ENCODE results near the gene PDE7B. TPM values are rescaled to one million over a fixed set of nuclear protein-coding genes. Genes with fewer than 3 reads are reported as not detected.
A peak's percentile ranks its signal among the peaks of the same experiment; 100 is the strongest.

PDE7B gene
- total RNA-seq (1 to 10 TPM; 2.7 to 4.6 (median 4.3) TPM), polyA plus RNA-seq (1 to 10 TPM; 1.9 to 2.3 (median 2.0) TPM)
- long read RNA-seq, donor 1, partial matches to known transcripts = 0 of 1 reads
- long read RNA-seq, donor 1, other reads (novel, unspliced or antisense) = 1 of 1 reads
- long read RNA-seq, donor 2, full-length matches to known transcripts = 4 of 7 reads
- long read RNA-seq, donor 2, partial matches to known transcripts = 0 of 7 reads
- long read RNA-seq, donor 2, other reads (novel, unspliced or antisense) = 3 of 7 reads

DNA sequence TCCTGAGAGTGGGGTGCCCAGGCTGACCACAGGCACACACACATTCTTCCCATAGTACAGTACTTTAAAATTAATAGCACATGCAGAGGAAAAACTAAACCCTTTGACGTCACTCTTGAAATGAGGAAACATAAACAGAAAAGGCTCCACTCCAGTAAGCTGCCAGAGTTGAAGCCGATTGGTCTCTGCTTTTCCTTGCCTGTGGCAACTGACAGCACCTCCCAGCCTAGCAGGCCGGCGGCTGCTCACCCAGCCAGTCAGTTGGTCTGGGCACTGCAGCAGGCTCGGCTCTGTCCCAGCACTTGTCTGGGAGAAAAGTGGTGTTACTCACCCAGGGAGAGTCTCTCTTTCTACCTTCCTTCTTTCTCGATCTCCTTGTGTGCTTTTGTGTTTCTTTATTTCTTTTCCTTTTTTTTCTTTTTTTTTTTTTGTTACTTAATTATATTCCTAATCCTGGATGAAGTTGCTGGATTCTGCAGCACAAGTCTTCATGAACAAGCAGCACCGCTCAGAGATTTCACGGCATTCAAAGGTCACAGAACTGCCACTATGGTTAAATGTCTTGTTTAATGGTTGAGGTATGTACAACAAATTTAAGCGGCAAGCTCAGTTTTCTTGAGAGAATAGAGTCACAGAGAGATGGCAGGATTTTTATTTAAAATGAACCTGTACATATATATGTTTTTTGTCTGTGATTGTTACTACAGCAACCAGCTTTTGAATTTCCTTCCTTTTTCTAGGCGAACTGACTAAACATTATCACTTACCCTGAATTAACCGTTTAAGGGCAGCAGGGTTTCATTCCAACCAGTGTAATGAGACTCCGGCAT is at the start of gene PDE7B:
TSS of gene PDE7B (plus strand) at position 260 of the 830 bp plus-strand sequence.
- no peak for TF ChIP-seq CTCF (IDR thresholded peaks at IDR 0.05)
- DNase-seq = peak; percentile 83 to 93
- H3K27me3 ChIP-seq (ENCODE audit: insufficient read depth in 3 of 3, low read length in 2 of 3) = no peaks in the 10 kb centered on the region
- peak within 1 kb of the TSS; percentile 68 for H3K27ac ChIP-seq
- intact Hi-C loops (cut with DNase I) = loop anchor here in 1 of 2 donors (5.0 kb wide), 2 partner anchors 56 to 71 kb away; no protein-coding TSS in a partner anchor
- H3K36me3 ChIP-seq (ENCODE audit: insufficient read depth in 1 of 2, low read depth in 1 of 2) = no peaks in the 10 kb centered on the region
- no peaks in the 10 kb centered on the region for H3K9me3 ChIP-seq
- peak; percentile 94 to 98 (median 96) for ATAC-seq
- H3K4me3 ChIP-seq = peak within 1 kb of the TSS; percentile 66
- WGBS, 3 donors = 1 to 2% (median 1%) methylated on average over 12 of the region's 12 CpGs
- peaks cover 17% of the 10 kb centered on the region for H3K4me1 ChIP-seq

GRCh38 chr6:135801755-135802465 is 49.6 kb upstream of the PDE7B start:
- Histone ChIP-seq H3K4me3 (no peak overlapping the region), H3K36me3 (ENCODE audit: insufficient read depth in 1 of 2, low read depth in 1 of 2) (no peaks in the 10 kb centered on the region), H3K27me3 (ENCODE audit: insufficient read depth in 3 of 3, low read length in 2 of 3) (no peaks in the 10 kb centered on the region), H3K4me1 (no peaks in the 10 kb centered on the region), H3K27ac (no peak overlapping the region), H3K9me3 (no peaks in the 10 kb centered on the region)
- TF ChIP-seq CTCF (IDR thresholded peaks at IDR 0.05) = no peak
- intact Hi-C loops (cut with DNase I) = no loop called here
- WGBS, 3 donors = 64 to 77% (median 68%) methylated on average over 2 of the region's 2 CpGs
- DNase-seq = no peak
- ATAC-seq = no peak

DNA sequence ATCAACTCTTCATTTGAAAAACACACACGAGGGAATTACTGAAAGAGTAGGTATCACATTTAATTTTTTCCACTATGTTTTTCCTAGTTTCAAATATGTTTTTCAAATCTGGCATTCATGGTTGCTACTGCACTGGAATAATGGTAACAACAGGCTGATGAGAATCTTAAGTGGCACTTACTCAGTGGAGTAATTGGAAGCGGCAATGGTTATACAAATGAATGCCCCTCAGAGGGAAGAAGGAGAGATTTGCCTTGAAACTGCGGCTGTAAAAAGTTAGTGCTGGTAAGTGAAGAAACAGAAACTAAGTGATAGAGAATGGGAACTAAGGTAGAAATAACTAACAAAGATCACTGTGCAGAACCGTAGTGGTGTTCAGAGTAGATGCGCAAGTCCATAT is 41.0 kb upstream of the PDE7B start:
- intact Hi-C loops (cut with DNase I) = no loop called here
- DNase-seq (no peak), ATAC-seq (no peak)
- Histone ChIP-seq H3K27ac (no peak overlapping the region), H3K4me3 (no peak overlapping the region), H3K4me1 (peaks cover 3% of the 10 kb centered on the region), H3K36me3 (ENCODE audit: insufficient read depth in 1 of 2, low read depth in 1 of 2) (no peaks in the 10 kb centered on the region), H3K27me3 (ENCODE audit: insufficient read depth in 3 of 3, low read length in 2 of 3) (no peaks in the 10 kb centered on the region), H3K9me3 (no peaks in the 10 kb centered on the region)
- TF ChIP-seq CTCF (IDR thresholded peaks at IDR 0.05) = no peak
- WGBS, 3 donors = 63 to 66% (median 63%) methylated on average over 5 of the region's 5 CpGs

DNA sequence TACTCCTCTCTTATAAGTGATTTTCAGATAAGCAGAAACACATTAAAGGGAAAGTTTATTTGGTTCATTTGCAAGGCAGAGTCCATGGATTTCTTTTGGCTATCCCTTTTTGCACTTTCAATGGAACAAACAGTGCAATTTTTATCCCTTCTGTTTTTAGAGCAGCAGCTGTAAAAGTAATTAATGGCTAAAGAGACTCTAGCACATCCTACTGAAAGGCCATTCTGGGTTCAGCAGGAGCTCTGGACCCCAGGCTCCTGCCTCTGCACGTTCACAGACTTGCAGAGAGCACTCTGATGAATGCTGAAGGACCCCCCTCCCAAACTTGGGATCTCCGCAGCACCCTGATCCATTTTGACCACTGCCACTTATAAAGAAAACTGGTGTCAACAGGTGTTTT is 40.3 kb upstream of the PDE7B start:
- intact Hi-C loops (cut with DNase I) = no loop called here
- H3K4me1 ChIP-seq = peaks cover 3% of the 10 kb centered on the region
- no peak overlapping the region for H3K4me3 ChIP-seq
- no peak overlapping the region for H3K27ac ChIP-seq
- H3K27me3 ChIP-seq (ENCODE audit: insufficient read depth in 3 of 3, low read length in 2 of 3) = no peaks in the 10 kb centered on the region
- no peak for DNase-seq
- 42 to 53% (median 44%) methylated on average over 2 of the region's 2 CpGs for whole genome bisulfite sequencing, 3 donors
- no peaks in the 10 kb centered on the region for H3K9me3 ChIP-seq
- no peak for TF ChIP-seq CTCF (IDR thresholded peaks at IDR 0.05)
- no peaks in the 10 kb centered on the region for H3K36me3 ChIP-seq (ENCODE audit: insufficient read depth in 1 of 2, low read depth in 1 of 2)
- no peak for ATAC-seq

Data from psoas muscle (tissue), 8 donors.